Measurements from ENCODE around the gene CADPS2. TPM values are rescaled to one million over a fixed set of nuclear protein-coding genes. Genes with fewer than 3 reads are reported as not detected.

CADPS2 gene
- total RNA-seq, 1 donor from 2014 or later: 0.22 TPM

GRCh38 chr7:122727354-122727753 is 158.9 kb downstream of the CADPS2 start:
- no peak overlapping the region for H3K4me3 Mint-ChIP-seq (ENCODE audit: unreplicated experiment)
- H3K9me3 Mint-ChIP-seq (ENCODE audit: unreplicated experiment): no peaks in the 10 kb centered on the region
- H3K27ac Mint-ChIP-seq (ENCODE audit: unreplicated experiment): no peak overlapping the region
- H3K4me1 Mint-ChIP-seq (ENCODE audit: low read depth, unreplicated experiment): no peaks in the 10 kb centered on the region
- no peaks in the 10 kb centered on the region for H3K36me3 Mint-ChIP-seq (ENCODE audit: unreplicated experiment)
- DNase-seq: no peak
- H3K27me3 Mint-ChIP-seq (ENCODE audit: unreplicated experiment): no peaks in the 10 kb centered on the region
- TF ChIP-seq CTCF (IDR thresholded peaks at IDR 0.05; ENCODE audit: partially characterized antibody, unreplicated experiment): no peak

- no peaks in the 10 kb centered on the region for H3K4me1 Mint-ChIP-seq (ENCODE audit: low read depth, unreplicated experiment)
- H3K9me3 Mint-ChIP-seq (ENCODE audit: unreplicated experiment): no peaks in the 10 kb centered on the region
- no peaks in the 10 kb centered on the region for H3K27me3 Mint-ChIP-seq (ENCODE audit: unreplicated experiment)
- TF ChIP-seq CTCF (IDR thresholded peaks at IDR 0.05; ENCODE audit: partially characterized antibody, unreplicated experiment): no peak
- no peak overlapping the region for H3K4me3 Mint-ChIP-seq (ENCODE audit: unreplicated experiment)
- no peaks in the 10 kb centered on the region for H3K36me3 Mint-ChIP-seq (ENCODE audit: unreplicated experiment)
- H3K27ac Mint-ChIP-seq (ENCODE audit: unreplicated experiment): no peak overlapping the region
- no peak for DNase-seq
Measured at GRCh38 chr7:122726881-122727280, 159.4 kb downstream of the CADPS2 start.

- no peaks in the 10 kb centered on the region for H3K27me3 Mint-ChIP-seq (ENCODE audit: unreplicated experiment)
- H3K4me3 Mint-ChIP-seq (ENCODE audit: unreplicated experiment): no peak overlapping the region
- no peak overlapping the region for H3K27ac Mint-ChIP-seq (ENCODE audit: unreplicated experiment)
- no peaks in the 10 kb centered on the region for H3K4me1 Mint-ChIP-seq (ENCODE audit: low read depth, unreplicated experiment)
- H3K36me3 Mint-ChIP-seq (ENCODE audit: unreplicated experiment): no peaks in the 10 kb centered on the region
- H3K9me3 Mint-ChIP-seq (ENCODE audit: unreplicated experiment): no peaks in the 10 kb centered on the region
- DNase-seq: no peak
- no peak for TF ChIP-seq CTCF (IDR thresholded peaks at IDR 0.05; ENCODE audit: partially characterized antibody, unreplicated experiment)
Measured at GRCh38 chr7:122724366-122724765, 161.9 kb downstream of the CADPS2 start.

GRCh38 chr7:122719010-122719578 is 167.2 kb downstream of the CADPS2 start:
- no peak overlapping the region for H3K27ac Mint-ChIP-seq (ENCODE audit: unreplicated experiment)
- no peaks in the 10 kb centered on the region for H3K4me1 Mint-ChIP-seq (ENCODE audit: low read depth, unreplicated experiment)
- no peak for TF ChIP-seq CTCF (IDR thresholded peaks at IDR 0.05; ENCODE audit: partially characterized antibody, unreplicated experiment)
- DNase-seq: no peak
- H3K4me3 Mint-ChIP-seq (ENCODE audit: unreplicated experiment): no peak overlapping the region
- H3K9me3 Mint-ChIP-seq (ENCODE audit: unreplicated experiment): no peaks in the 10 kb centered on the region
- H3K27me3 Mint-ChIP-seq (ENCODE audit: unreplicated experiment): no peaks in the 10 kb centered on the region
- no peaks in the 10 kb centered on the region for H3K36me3 Mint-ChIP-seq (ENCODE audit: unreplicated experiment)

GRCh38 chr7:122717356-122718089 is 168.7 kb downstream of the CADPS2 start:
- Mint-ChIP-seq H3K27ac (ENCODE audit: unreplicated experiment) (no peak overlapping the region), H3K4me1 (ENCODE audit: low read depth, unreplicated experiment) (no peaks in the 10 kb centered on the region), H3K4me3 (ENCODE audit: unreplicated experiment) (no peak overlapping the region), H3K27me3 (ENCODE audit: unreplicated experiment) (no peaks in the 10 kb centered on the region), H3K36me3 (ENCODE audit: unreplicated experiment) (no peaks in the 10 kb centered on the region), H3K9me3 (ENCODE audit: unreplicated experiment) (no peaks in the 10 kb centered on the region)
- TF ChIP-seq CTCF (IDR thresholded peaks at IDR 0.05; ENCODE audit: partially characterized antibody, unreplicated experiment): no peak
- no peak for DNase-seq
